Hepatocyte (in vitro differentiated cells): ENCODE data around the gene HMX3. TPM values are rescaled to one million over a fixed set of nuclear protein-coding genes. Genes with fewer than 3 reads are reported as not detected.

Experiments
- DNase-seq: peaks from one replicate; pipeline ENCODE4 v3.0.0-alpha.2; 2016; ENCODE audit warnings: low spot score
- H2AFZ ChIP-seq: fragments of 200-600 bp; sonication (generic); 2 replicates; pipeline ENCODE4 v1.6.0; 2016; ENCODE audit warnings: antibody characterized with exemption, mild to moderate bottlenecking
- H3K27ac ChIP-seq: fragments of 200-600 bp; sonication (generic); 2 replicates; pipeline ENCODE4 v1.5.1; 2016; ENCODE audit warnings: mild to moderate bottlenecking
- H3K27me3 ChIP-seq: fragments of 200-600 bp; sonication (generic); 2 replicates; pipeline ENCODE4 v1.6.1; 2016
- H3K36me3 ChIP-seq: fragments of 200-600 bp; sonication (generic); replicated peaks from 2 replicates; pipeline ENCODE4 v1.5.1; 2016; ENCODE audit warnings: low read depth; ENCODE audit not compliant: insufficient read depth
- H3K4me1 ChIP-seq: fragments of 200-600 bp; sonication (generic); 2 replicates; pipeline ENCODE4 v1.5.1; 2016; ENCODE audit warnings: mild to moderate bottlenecking, moderate library complexity; ENCODE audit not compliant: insufficient read depth
- H3K4me2 ChIP-seq: fragments of 200-600 bp; sonication (generic); 2 replicates; pipeline ENCODE4 v1.6.0; 2016
- H3K4me3 ChIP-seq: fragments of 200-600 bp; sonication (generic); 2 replicates; pipeline ENCODE4 v1.5.1; 2016; ENCODE audit warnings: mild to moderate bottlenecking
- H3K79me2 ChIP-seq: fragments of 200-600 bp; sonication (generic); 2 replicates; pipeline ENCODE4 v1.6.0; 2017; ENCODE audit warnings: mild to moderate bottlenecking
- H3K9me2 ChIP-seq: fragments of 200-600 bp; sonication (generic); replicated peaks from 2 replicates; pipeline ENCODE4 v1.6.0; 2017; ENCODE audit warnings: mild to moderate bottlenecking; ENCODE audit not compliant: insufficient read depth
- H3K9me3 ChIP-seq: fragments of 200-600 bp; sonication (generic); 2 replicates; pipeline ENCODE4 v1.5.1; 2016; ENCODE audit warnings: low read depth, mild to moderate bottlenecking
- H4K20me1 ChIP-seq: fragments of 200-600 bp; sonication (generic); 2 replicates; pipeline ENCODE4 v1.6.0; 2016; ENCODE audit warnings: mild to moderate bottlenecking; ENCODE audit not compliant: insufficient read depth, poor library complexity, severe bottlenecking
- EZH2 ChIP-seq: fragments of 200-600 bp; sonication (generic); IDR thresholded peaks from 2 replicates; pipeline ENCODE4 v1.6.1; 2016; ENCODE audit warnings: antibody characterized with exemption, mild to moderate bottlenecking, borderline replicate concordance
- EZH2phosphoT487 ChIP-seq: fragments of 200-600 bp; sonication (generic); IDR thresholded peaks from one replicate; pipeline ENCODE4 v1.6.1; 2018; ENCODE audit warnings: antibody characterized with exemption, mild to moderate bottlenecking, low read depth, moderate library complexity; ENCODE audit not compliant: unreplicated experiment, severe bottlenecking
- WGBS: methylation state at CpG from one replicate; pipeline ENCODE4 v1.1.6; 2016; ENCODE audit warnings: low lambda C conversion rate; ENCODE audit errors: missing lambda C conversion rate; 5-methylcytosine and 5-hydroxymethylcytosine counted together
- polyA plus RNA-seq: library from polyadenylated mRNA; unstranded; fragments of >200 nt; fragmentation: Nextera tagmentation; extraction: Ambion mirVana; gene quantifications from 2 replicates; pipeline ENCODE4 v1.2.1, GENCODE V29; 2016
- total RNA-seq: library from RNA; depleted of rRNA; stranded (reverse); fragments of >200 nt; gene quantifications from 2 replicates; pipeline ENCODE4 v1.2.3, GENCODE V29; 2014
- TF ChIP-seq, protein P1 (sequence below): fragments of 200-600 bp; sonication (generic); IDR thresholded peaks from 2 replicates; pipeline ENCODE4 v1.5.1; 2016; ENCODE audit warnings: antibody characterized with exemption, mild to moderate bottlenecking; ENCODE audit not compliant: poor library complexity

The HMX3 gene
- total and polyA plus RNA-seq, 2 experiments from 2014 or later: not detected

GRCh38 chr10:123141791-123142700 is 6.3 kb downstream of the HMX3 start:
- peaks cover 8% of the 10 kb centered on the region for H3K4me1 ChIP-seq
- H3K27ac ChIP-seq: no peak overlapping the region
- no peaks in the 10 kb centered on the region for H3K36me3 ChIP-seq
- no peak for DNase-seq
- no peak overlapping the region for H3K4me2 ChIP-seq
- WGBS: 9% methylated on average over 33 of the region's 38 CpGs
- no peak overlapping the region for H2AFZ ChIP-seq
- H3K4me3 ChIP-seq: no peak overlapping the region
- no peaks in the 10 kb centered on the region for H3K79me2 ChIP-seq
- peaks cover 98% of the 10 kb centered on the region for H3K27me3 ChIP-seq
- TF ChIP-seq, protein P1, sequence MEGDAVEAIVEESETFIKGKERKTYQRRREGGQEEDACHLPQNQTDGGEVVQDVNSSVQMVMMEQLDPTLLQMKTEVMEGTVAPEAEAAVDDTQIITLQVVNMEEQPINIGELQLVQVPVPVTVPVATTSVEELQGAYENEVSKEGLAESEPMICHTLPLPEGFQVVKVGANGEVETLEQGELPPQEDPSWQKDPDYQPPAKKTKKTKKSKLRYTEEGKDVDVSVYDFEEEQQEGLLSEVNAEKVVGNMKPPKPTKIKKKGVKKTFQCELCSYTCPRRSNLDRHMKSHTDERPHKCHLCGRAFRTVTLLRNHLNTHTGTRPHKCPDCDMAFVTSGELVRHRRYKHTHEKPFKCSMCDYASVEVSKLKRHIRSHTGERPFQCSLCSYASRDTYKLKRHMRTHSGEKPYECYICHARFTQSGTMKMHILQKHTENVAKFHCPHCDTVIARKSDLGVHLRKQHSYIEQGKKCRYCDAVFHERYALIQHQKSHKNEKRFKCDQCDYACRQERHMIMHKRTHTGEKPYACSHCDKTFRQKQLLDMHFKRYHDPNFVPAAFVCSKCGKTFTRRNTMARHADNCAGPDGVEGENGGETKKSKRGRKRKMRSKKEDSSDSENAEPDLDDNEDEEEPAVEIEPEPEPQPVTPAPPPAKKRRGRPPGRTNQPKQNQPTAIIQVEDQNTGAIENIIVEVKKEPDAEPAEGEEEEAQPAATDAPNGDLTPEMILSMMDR: no peak
- TF ChIP-seq EZH2 (peak; percentile 83), EZH2phosphoT487 (peak; percentile 15)
- no peaks in the 10 kb centered on the region for H4K20me1 ChIP-seq
- H3K9me2 ChIP-seq: no peaks in the 10 kb centered on the region
- no peaks in the 10 kb centered on the region for H3K9me3 ChIP-seq

DNA sequence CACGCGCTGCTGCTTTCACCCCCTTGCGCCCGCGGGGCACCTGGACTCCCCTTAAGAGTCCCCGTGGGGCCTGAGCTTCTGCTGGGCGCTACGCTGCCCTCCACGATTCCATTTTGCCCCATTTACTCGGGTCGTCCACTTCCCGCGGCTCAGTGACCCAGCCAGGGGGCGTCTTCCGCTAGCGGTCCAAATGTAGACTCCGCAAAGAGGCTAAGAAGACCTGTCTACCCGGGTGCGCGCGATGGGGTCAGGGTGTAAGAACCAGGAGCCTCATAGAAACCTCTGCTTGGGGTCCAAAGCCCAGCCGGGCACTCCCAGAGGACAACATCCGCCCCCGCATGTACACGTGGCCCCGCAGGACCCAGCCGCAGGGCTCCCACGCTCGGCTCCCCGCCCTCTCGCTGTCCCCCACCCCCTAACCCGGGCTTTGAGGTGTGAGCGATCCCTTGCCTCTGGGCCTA is 7.0 kb downstream of the HMX3 start:
- H4K20me1 ChIP-seq: no peaks in the 10 kb centered on the region
- no peaks in the 10 kb centered on the region for H3K79me2 ChIP-seq
- no peak overlapping the region for H3K4me3 ChIP-seq
- H2AFZ ChIP-seq: no peak overlapping the region
- DNase-seq: no peak
- no peak overlapping the region for H3K27ac ChIP-seq
- H3K9me2 ChIP-seq: no peaks in the 10 kb centered on the region
- peaks cover 2% of the 10 kb centered on the region for H3K4me1 ChIP-seq
- TF ChIP-seq, protein P1: no peak
- TF ChIP-seq EZH2: peak; percentile 67
- no peak overlapping the region for H3K4me2 ChIP-seq
- no peaks in the 10 kb centered on the region for H3K9me3 ChIP-seq
- H3K36me3 ChIP-seq: no peaks in the 10 kb centered on the region
- peaks cover 98% of the 10 kb centered on the region for H3K27me3 ChIP-seq
- WGBS: 3% methylated on average over 30 of the region's 33 CpGs

DNA sequence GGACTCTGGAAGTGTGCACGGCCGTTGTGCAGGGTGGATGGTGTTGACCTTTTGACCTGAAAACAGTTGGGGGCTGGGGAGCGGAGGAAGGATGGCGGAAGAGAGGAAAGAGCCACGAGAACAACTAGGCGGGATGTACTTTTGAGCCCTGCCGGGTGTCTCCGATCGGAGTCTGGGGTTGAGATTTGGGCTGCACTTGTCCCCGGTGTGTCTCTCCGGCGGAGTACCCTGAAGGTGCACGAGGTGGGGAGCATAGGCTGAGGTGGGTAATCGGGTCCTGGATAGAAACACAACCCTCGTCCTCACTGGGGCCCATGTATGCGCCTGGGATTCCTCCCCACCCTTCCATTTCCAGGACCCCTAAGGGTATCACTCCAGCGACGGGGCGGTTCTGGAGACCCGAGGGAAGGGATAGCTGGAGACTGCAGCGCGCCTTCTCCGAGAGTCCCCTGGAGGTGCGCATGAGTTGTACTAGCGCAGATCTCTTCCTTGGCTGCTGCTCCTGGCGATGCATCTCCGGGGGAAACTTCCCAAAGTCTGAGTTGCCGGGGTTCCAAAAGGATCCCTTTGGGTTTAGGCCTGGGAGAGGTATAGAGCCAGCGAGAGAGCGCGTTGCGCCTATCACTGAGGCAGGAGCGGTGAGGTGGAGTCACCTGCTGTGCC is 7.5 kb downstream of the HMX3 start:
- TF ChIP-seq, protein P1: no peak
- TF ChIP-seq EZH2: peak; percentile 57

More for the DNA sequence above, 7.5 kb downstream of the HMX3 start:
- Histone ChIP-seq H3K4me2 (no peak overlapping the region), H3K9me2 (no peaks in the 10 kb centered on the region), H3K4me1 (no peaks in the 10 kb centered on the region), H2AFZ (no peak overlapping the region), H3K9me3 (no peaks in the 10 kb centered on the region), H3K4me3 (no peak overlapping the region), H3K27ac (no peak overlapping the region), H4K20me1 (no peaks in the 10 kb centered on the region), H3K36me3 (no peaks in the 10 kb centered on the region), H3K27me3 (peaks cover 98% of the 10 kb centered on the region), H3K79me2 (no peaks in the 10 kb centered on the region)
- 3% methylated on average over 33 of the region's 33 CpGs for WGBS
- DNase-seq: no peak
